Measurements from ENCODE around the gene WNT7B.

Gene WNT7B

DNA sequence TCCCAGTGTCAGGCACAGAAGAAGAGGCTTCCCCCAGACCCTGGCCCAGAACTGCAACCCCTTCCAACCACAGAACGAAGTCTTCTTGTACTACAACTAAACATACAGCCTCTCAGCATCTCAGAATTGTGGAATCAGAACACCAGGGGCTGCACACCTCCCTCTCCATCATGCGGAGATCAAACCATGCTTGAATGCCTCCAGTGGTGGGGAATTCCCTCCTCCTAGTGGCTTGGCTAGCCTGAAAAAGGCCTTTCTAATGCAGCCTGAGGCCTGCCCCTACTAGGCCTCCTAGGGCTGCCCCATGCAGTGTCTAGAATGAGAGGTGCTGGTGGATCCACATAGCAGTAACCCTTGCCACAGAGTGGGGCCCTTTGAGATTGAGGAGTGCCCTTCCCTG, 62.7 kb downstream of the WNT7B start:
- no peak for DNase-seq (ENCODE audit: low read depth in 4 of 4, low spot score in 1 of 4)

GRCh38 chr22:45912910-45913309, 64.1 kb downstream of the WNT7B start:
- DNase-seq (ENCODE audit: low read depth in 4 of 4, low spot score in 1 of 4), result no peak

DNA sequence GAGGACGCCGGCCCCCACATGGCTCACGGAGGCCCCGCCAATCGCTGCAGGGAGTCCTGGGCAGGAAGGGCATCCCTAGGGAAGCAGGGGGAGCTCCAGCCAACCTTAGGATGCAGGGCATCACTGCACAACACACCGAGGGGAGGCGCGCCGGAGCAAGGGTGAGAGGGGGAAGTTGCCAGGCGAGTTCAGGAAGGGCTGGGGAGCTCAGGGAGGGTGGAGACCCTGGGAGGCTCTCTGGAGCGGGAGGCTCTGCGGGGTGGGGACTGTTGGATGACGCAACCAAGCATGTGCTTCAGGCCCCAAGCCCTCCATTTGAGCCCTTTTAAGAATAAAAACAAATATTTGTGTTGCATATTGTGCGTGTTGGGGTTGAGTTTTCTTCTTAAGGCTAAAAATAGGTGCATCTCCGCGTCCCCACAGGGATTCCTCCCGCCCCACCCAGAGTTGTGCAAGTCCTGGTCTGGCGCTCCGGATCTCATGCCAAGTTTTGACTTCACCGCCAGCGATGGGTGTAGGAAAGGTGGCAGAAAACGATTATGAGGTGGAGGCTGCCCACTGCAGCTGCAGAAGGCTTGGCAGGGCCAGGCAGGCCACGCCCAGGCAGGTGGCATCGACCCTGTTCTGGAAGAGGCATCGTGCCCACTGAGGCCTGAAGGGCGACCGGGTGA, 65.2 kb downstream of the WNT7B start:
- no peak for DNase-seq (ENCODE audit: low read depth in 4 of 4, low spot score in 1 of 4)

DNA sequence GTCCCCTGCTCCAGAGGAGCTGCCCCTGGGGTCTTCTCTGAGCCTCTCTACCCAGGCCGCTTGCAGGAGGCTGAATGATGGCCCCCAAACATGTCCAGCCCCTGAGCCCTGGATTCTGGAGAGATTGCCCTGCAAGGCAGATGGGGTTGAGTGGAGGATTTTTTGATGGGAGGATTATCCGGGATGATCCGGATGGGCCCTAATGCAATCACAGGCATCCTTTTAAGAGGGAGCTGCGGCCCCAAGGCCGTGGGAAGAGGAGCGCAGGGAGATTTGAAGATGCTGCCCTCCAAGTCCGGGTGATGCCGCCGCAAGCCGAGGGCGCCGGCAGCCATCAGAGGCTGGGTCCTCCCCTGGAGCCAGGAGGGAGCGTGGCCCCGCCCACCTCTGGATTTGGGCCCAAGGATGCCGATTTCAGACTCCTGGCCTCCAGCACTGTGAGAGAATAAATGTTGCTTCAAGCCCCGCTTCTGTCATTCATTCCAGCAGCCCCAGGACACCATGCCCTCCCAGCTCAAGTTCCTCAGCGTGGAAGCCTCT, 66.0 kb downstream of the WNT7B start:
- no peak for DNase-seq (ENCODE audit: low read depth in 4 of 4, low spot score in 1 of 4)

DNA sequence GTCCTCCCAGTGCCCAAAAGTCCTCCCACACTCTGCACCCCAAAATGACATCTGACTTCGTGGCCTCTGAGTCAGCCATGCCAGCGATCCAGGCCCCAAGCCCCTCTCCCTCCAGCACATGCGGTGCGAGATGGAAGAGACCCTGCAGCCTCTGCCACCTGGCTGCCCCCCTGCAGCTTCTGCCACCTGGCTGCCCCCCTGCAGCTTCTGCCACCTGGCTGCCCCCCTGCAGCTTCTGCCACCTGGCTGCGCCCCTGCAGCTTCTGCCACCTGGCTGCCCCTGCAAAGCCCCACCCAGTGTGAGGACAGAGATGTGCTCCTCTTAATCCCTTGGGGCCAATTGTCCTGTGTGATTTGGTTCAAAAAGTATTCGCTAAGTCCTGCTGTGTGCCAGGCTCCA, 68.0 kb downstream of the WNT7B start:
- no peak for DNase-seq (ENCODE audit: low read depth in 4 of 4, low spot score in 1 of 4)

GRCh38 chr22:45907996-45908395, 69.0 kb downstream of the WNT7B start:
- DNase-seq (ENCODE audit: low read depth in 4 of 4, low spot score in 1 of 4), result no peak

DNA sequence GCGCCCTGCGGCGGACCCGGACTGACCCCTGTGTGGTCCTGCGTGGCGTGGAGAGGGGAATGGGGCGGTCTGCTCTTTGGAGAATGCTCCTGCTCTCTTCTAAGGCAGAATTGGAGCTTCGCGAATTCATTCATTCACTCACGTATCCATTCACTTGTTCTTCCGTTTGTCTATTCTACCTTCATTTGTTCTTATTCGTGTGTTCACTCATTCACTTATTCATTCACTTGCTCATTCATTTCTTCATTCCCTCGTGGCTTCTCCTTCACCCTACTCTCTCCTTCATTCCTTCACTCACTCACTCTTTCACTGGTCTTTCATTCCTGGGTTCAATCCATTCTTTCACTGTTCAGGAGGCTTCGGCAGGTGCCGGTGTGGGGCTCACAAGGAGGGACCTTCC, 69.6 kb downstream of the WNT7B start:
- no peak for DNase-seq (ENCODE audit: low read depth in 4 of 4, low spot score in 1 of 4)

DNA sequence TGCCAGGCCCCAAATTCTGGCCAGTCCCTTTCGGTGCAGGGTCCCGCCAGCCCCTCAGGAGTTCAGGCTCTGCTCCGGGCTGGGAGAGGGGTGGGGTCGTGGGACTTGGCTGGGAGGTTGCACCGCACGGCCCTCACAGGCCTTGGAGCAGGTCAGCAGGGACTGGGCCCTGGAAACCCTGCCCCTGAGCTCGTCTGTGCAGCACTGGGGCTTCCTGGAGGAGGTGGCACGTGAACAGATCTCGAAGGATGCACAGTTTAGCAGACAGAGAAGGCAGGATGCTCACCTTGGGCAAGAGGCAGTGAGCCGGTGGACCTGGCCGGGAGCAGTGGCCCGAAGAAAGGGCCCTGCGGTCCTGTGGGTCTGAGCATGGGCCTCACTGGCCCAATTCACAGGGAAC, 70.0 kb downstream of the WNT7B start:
- DNase-seq (ENCODE audit: low read depth in 4 of 4, low spot score in 1 of 4), result no peak

DNA sequence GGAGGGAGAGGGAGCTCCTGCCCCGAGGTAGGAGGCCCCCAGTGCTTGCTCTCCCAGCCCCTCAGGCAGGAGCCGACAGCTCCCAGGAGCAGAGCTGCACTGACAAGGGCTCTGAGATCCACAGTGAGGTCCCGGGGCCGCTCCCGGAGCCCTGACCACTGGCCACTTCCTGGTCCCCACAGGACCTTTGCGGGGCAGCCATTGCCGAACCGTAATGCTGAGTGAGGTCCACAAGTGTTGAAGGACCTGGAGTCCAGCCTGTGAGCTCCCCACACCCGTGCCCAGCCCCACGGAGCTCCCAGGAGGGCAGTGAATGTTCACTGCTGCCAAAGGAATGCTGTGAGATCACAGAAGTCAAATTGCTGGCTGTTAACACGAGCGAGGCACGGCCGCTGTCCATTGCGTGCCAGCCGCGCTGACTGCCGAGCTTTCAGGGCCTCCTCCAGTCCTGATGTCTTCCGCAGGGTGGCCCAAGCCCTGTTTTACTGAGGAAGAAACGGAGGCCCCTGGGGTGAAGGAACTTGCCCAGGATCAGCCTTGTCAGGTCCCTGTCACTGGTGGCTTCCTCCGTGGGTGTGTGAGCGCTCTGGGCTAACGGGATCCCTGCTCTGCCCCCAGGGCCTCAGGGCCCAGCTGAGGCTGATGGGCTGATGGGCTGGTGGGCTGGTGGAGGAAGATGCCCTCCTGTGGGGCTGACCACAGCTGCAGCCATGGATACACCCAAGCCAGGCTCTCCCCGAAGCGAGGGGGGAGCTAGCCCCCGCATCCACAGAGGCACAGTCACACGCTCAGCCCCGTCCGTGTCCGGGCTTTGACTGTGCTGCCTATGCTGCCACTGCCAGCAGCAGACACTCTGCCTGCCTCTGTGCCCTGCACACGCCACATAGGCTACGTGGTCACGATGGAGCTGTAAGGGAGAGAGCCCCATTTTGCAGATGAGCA, 70.8 kb downstream of the WNT7B start:
- no peak for DNase-seq (ENCODE audit: low read depth in 4 of 4, low spot score in 1 of 4)

GRCh38 chr22:45905326-45905923, 71.5 kb downstream of the WNT7B start:
- DNase-seq (ENCODE audit: low read depth in 4 of 4, low spot score in 1 of 4), result no peak

- no peak for DNase-seq (ENCODE audit: low read depth in 4 of 4, low spot score in 1 of 4)
These were observed 72.7 kb downstream of the WNT7B start for GRCh38 chr22:45904236-45904635.

DNA sequence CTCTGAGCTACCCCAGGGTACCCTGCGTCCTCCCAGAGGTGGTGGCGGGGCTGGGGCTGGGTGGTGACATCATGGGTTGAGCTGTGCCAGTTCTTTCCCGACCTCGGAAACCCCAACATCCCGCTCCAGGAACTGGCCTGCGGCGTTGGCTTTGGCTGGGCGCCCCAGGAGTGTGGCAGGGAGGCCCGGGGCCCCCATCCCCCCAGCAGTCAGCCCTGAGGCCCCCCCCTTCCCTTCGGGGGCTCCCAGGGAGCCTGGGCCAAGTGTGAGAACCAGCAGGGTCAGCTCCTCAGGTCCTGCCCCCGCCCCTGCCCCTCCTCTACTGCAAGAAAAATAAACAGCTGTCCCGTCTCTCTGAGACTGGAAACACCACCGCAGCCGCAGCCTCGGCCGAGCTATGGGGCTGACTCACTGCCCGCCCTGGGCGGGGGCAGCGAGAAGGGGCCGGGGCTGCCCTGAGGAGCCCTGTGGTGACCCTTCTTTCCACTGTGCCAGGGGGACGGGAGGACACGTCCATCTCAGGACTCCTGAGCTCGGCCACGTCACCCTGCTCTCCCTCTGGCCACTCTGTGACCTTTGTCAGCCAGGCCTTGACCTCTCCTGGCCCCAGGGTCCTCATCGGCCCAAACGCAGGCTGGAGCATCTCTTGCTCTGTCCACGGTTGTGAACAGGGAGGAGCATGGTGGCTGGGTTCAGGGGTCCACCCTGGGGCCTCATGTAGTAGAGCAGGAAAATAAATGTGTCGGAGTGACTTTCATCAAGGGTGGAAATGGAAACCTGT, 73.4 kb downstream of the WNT7B start:
- no peak for DNase-seq (ENCODE audit: low read depth in 4 of 4, low spot score in 1 of 4)

DNA sequence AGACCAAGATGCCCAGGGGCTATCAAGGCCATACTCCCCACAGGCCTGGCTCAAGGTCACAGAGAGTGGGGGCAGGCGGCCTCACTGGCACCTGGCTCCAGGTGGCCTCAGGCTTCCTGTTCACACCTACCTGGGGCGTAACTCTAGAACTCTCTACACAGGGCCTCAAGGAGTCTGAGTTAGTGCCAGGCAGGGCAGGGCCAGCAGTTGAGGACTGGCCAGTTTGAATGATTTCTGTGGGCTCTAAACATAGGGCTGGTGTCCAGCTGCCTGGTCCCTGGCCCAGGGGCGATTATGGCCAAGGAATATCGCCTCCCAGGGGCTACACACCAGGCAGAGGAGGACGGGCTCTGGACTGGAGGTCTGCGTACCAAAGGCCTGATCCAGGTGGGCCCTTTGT, 79.2 kb downstream of the WNT7B start:
- DNase-seq (ENCODE audit: low read depth in 4 of 4, low spot score in 1 of 4), result no peak

- no peak for DNase-seq (ENCODE audit: low read depth in 4 of 4, low spot score in 1 of 4)
These were observed 79.9 kb downstream of the WNT7B start for GRCh38 chr22:45896964-45897538.

DNA sequence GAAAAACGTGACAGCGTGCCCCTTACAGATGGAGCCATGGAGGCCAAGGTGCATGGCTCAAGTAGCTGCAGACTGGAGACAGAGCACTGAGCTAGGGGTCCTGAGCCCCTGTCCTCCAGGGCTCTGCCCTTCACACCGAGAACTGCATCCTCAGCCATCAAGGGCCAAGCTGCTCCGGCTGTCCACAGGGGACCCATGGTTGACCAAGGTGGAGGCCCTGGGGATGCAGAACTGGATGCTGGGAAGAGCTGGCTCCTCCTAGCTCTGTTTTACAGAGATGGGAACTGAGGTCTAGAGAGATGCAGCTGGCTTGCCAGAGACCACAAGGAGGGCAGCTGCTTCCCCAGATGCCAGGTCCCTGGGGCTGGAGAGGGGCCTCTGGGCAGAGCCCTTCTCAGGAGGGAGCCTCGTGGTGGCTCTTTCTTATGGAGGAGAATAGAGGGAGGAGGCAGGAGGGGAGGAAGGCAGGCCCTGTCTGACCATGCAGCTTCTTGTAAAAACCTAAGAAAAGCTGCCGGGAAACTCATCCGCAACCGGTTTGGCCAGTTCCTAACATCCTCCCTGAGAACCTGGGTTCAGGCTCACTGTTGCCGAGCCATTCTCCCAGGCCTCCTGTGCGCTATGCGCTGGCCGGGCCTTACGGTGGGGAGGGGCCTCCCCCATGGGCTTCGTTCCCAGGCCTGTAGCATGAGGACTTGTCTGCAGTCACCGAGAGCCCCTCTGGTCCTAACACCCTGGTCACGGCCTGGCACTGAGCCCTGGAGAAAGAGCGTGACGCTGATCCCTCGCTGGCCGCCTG, 80.6 kb downstream of the WNT7B start:
- DNase-seq (ENCODE audit: low read depth in 4 of 4, low spot score in 1 of 4), result no peak

GRCh38 chr22:45895436-45896152, 81.4 kb downstream of the WNT7B start:
- DNase-seq (ENCODE audit: low read depth in 4 of 4, low spot score in 1 of 4), result no peak

GRCh38 chr22:45893516-45893915, 83.4 kb downstream of the WNT7B start:
- DNase-seq (ENCODE audit: low read depth in 4 of 4, low spot score in 1 of 4), result no peak

DNA sequence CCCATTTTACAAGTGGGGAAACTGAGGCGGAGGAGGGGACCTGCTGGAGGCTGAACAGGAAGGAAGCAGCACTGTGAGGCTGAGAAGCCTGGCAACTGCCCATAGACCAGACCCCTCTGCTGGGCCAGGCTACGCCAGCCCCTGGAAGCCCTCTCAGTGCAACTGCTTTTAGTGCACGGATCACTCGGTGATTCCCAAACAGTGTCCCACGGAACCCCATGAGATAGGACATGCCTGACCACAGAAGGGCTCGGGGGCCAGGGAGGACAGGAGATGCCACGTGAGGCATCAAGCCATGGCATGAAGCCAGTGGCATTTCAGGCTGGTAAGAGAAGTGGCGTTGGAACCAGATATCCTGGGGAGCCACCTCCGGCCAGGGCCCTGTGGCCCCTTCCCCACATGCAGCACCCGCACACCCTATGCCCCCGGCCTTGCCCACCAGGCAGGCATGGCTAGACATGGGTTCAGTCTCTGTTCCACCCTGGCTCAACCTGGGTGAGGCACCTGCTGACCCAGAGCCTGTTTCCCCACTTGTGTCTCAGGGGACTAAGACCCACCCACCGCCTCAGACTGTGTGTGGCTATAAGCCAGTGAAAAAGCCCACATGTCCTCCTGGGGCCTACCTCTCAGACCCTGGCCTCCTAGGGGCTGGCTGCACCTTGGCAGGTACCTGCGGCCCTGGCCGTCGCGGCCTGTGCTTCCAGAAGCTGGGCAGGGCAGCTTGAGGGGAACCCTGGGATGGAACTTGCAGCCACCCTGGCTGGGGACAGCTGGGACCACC, 84.1 kb downstream of the WNT7B start:
- DNase-seq (ENCODE audit: low read depth in 4 of 4, low spot score in 1 of 4), result no peak

Data from stimulated activated CD4-positive, alpha-beta T cell treated with anti-CD3 and anti-CD28 coated beads, Interleukin-1b, Interleukin-23, amount 100 ng/mL, for 24 hours (primary cell).